WTC11 (cell line): ENCODE results near the gene TMPRSS6. TPM values are rescaled to one million over a fixed set of nuclear protein-coding genes. Genes with fewer than 3 reads are reported as not detected.

Experiments
- ATAC-seq: fragments of 200-7000 bp; cut with Tn5 transposase; 2 replicates; pipeline ENCODE4 v1.10.0; 2021; ENCODE audit warnings: mild to moderate bottlenecking, moderate library complexity
- CTCF ChIA-PET: fragments of 300-600 bp; sonication (Branson Sonifier 250); formaldehyde crosslinking; loops from one replicate; lab custom pipeline; 2021; ENCODE audit warnings: antibody characterized with exemption; lab: Charles Lee
- POLR2A ChIA-PET: fragments of 350-600 bp; sonication (Branson Sonifier 250); formaldehyde crosslinking; loops from one replicate; lab custom pipeline; 2021; ENCODE audit warnings: antibody characterized with exemption; lab: Charles Lee
- DNase-seq: peaks from one replicate; pipeline ENCODE4 v3.0.0; 2021; ENCODE audit warnings: low spot score
- H3K27ac Mint-ChIP-seq: 2 replicates; pipeline ENCODE4 v1.8.0; 2021; ENCODE audit warnings: mixed read lengths
- H3K27me3 Mint-ChIP-seq: 2 replicates; pipeline ENCODE4 v1.8.0; 2021; ENCODE audit warnings: low read depth, mild to moderate bottlenecking, moderate library complexity, mixed read lengths
- H3K36me3 Mint-ChIP-seq: 2 replicates; pipeline ENCODE4 v1.8.0; 2021; ENCODE audit warnings: mixed read lengths
- H3K4me1 Mint-ChIP-seq: 2 replicates; pipeline ENCODE4 v1.8.0; 2022; ENCODE audit warnings: mixed read lengths
- H3K4me3 Mint-ChIP-seq: 2 replicates; pipeline ENCODE4 v1.8.0; 2021; ENCODE audit warnings: mild to moderate bottlenecking, moderate library complexity, mixed read lengths
- H3K9me3 Mint-ChIP-seq: 2 replicates; pipeline ENCODE4 v1.8.0; 2021; ENCODE audit warnings: mixed read lengths
- AFF4 ChIP-seq: sonication (generic); formaldehyde crosslinking; IDR thresholded peaks from 2 replicates; pipeline ENCODE4 v1.8.1; 2023; ENCODE audit warnings: mild to moderate bottlenecking, missing genetic modification reagents, borderline replicate concordance
- ATF6 ChIP-seq: sonication (generic); formaldehyde crosslinking; IDR thresholded peaks from 2 replicates; pipeline ENCODE4 v1.8.1; 2023; ENCODE audit warnings: mild to moderate bottlenecking, missing genetic modification reagents
- CBFB ChIP-seq: sonication (generic); formaldehyde crosslinking; IDR thresholded peaks from 2 replicates; pipeline ENCODE4 v1.8.1; 2022; ENCODE audit warnings: mild to moderate bottlenecking, low read depth, missing genetic modification reagents
- ETV6 ChIP-seq: sonication (generic); formaldehyde crosslinking; IDR thresholded peaks from 2 replicates; pipeline ENCODE4 v1.8.1; 2022; ENCODE audit warnings: mild to moderate bottlenecking, missing genetic modification reagents
- FOXK1 ChIP-seq: sonication (generic); formaldehyde crosslinking; IDR thresholded peaks from 2 replicates; pipeline ENCODE4 v1.8.0; 2022; ENCODE audit warnings: mild to moderate bottlenecking, moderate library complexity, missing genetic modification reagents
- GABPB1 ChIP-seq: sonication (generic); formaldehyde crosslinking; IDR thresholded peaks from 2 replicates; pipeline ENCODE4 v1.8.1; 2023; ENCODE audit warnings: mild to moderate bottlenecking, missing genetic modification reagents
- GRHL2 ChIP-seq: fragments of 250-450 bp; sonication (Bioruptor Pico); IDR thresholded peaks from 2 replicates; pipeline ENCODE4 v1.8.0; 2022; ENCODE audit warnings: mild to moderate bottlenecking, moderate library complexity; ENCODE audit not compliant: insufficient replicate concordance, severe bottlenecking
- IRF1 ChIP-seq: sonication (generic); formaldehyde crosslinking; IDR thresholded peaks from 2 replicates; pipeline ENCODE4 v1.8.0; 2023; ENCODE audit warnings: missing genetic modification reagents
- JAZF1 ChIP-seq: fragments of 250-450 bp; sonication (Bioruptor Pico); IDR thresholded peaks from 2 replicates; pipeline ENCODE4 v1.9.0; 2021; ENCODE audit warnings: moderate library complexity, mild to moderate bottlenecking, inconsistent platforms
- KAT7 ChIP-seq: sonication (generic); formaldehyde crosslinking; IDR thresholded peaks from 2 replicates; pipeline ENCODE4 v1.8.1; 2023; ENCODE audit warnings: missing genetic modification reagents, mild to moderate bottlenecking, borderline replicate concordance
- MXD4 ChIP-seq: fragments of 250-450 bp; sonication (Bioruptor Pico); IDR thresholded peaks from 2 replicates; pipeline ENCODE4 v1.8.0; 2021; ENCODE audit warnings: mild to moderate bottlenecking, moderate library complexity, borderline replicate concordance
- NR3C1 ChIP-seq: sonication (generic); formaldehyde crosslinking; conservative IDR thresholded peaks from 2 replicates; pipeline ENCODE4 v1.8.1; 2023; ENCODE audit warnings: low read depth, mild to moderate bottlenecking, missing genetic modification reagents
- OVOL2 ChIP-seq: fragments of 250-450 bp; sonication (Bioruptor Pico); IDR thresholded peaks from 2 replicates; pipeline ENCODE4 v1.9.0; 2021; ENCODE audit warnings: mild to moderate bottlenecking, borderline replicate concordance
- RELA ChIP-seq: sonication (generic); formaldehyde crosslinking; IDR thresholded peaks from 2 replicates; pipeline ENCODE4 v1.8.1; 2022; ENCODE audit warnings: missing genetic modification reagents, mild to moderate bottlenecking, borderline replicate concordance
- ZBTB43 ChIP-seq: sonication (generic); formaldehyde crosslinking; IDR thresholded peaks from 2 replicates; pipeline ENCODE4 v1.8.1; 2023; ENCODE audit warnings: mild to moderate bottlenecking, missing genetic modification reagents
- ZNF138 ChIP-seq: sonication (generic); formaldehyde crosslinking; conservative IDR thresholded peaks from 2 replicates; pipeline ENCODE4 v1.8.1; 2022; ENCODE audit warnings: mild to moderate bottlenecking, moderate library complexity, missing genetic modification reagents
- ZNF232 ChIP-seq: sonication (generic); formaldehyde crosslinking; IDR thresholded peaks from 2 replicates; pipeline ENCODE4 v1.8.0; 2022; ENCODE audit warnings: mild to moderate bottlenecking, missing genetic modification reagents
- total RNA-seq: library from RNA; stranded (reverse); gene quantifications from 3 replicates; pipeline ENCODE4 v1.2.3, GENCODE V29; 2021
- TF ChIP-seq, protein P1 (sequence below): sonication (generic); formaldehyde crosslinking; IDR thresholded peaks from 2 replicates; pipeline ENCODE4 v1.8.0; 2023; ENCODE audit warnings: missing genetic modification reagents, mild to moderate bottlenecking, borderline replicate concordance
- TF ChIP-seq, protein P2 (sequence below): fragments of 250-450 bp; sonication (Bioruptor Pico); conservative IDR thresholded peaks from 2 replicates; pipeline ENCODE4 v1.9.0; 2021; ENCODE audit warnings: mild to moderate bottlenecking

Gene TMPRSS6
- total RNA-seq, 1 experiment from 2014 or later = 0.11 TPM

GRCh38 chr22:37128555-37129281, 19.2 kb upstream of the TMPRSS6 start:
- H3K4me1 Mint-ChIP-seq = peaks cover 17% of the 10 kb centered on the region
- DNase-seq (no peak), ATAC-seq (no peak)
- TF ChIP-seq MXD4 (CRISPR knock-in tag) (no peak), OVOL2 (CRISPR knock-in tag) (no peak), IRF1 (CRISPR knock-in tag) (no peak), JAZF1 (no peak), AFF4 (CRISPR knock-in tag) (no peak), ETV6 (CRISPR knock-in tag) (no peak), ATF6 (CRISPR knock-in tag) (no peak), ZNF232 (CRISPR knock-in tag) (no peak), KAT7 (CRISPR knock-in tag) (no peak), GRHL2 (no peak)
- H3K27ac Mint-ChIP-seq = no peak overlapping the region
- H3K4me3 Mint-ChIP-seq = no peak overlapping the region
- POLR2A ChIA-PET = no interaction called here
- no peaks in the 10 kb centered on the region for H3K27me3 Mint-ChIP-seq
- no peaks in the 10 kb centered on the region for H3K9me3 Mint-ChIP-seq
- CTCF ChIA-PET = interaction anchor here (1.0 to 5.6 kb wide), 5 partner anchors 27 to 139 kb away, joined by 3 to 45 read pairs (median 3); no protein-coding TSS in a partner anchor
- no peaks in the 10 kb centered on the region for H3K36me3 Mint-ChIP-seq

GRCh38 chr22:37127350-37127878, 17.9 kb upstream of the TMPRSS6 start:
- H3K27ac Mint-ChIP-seq = no peak overlapping the region
- ATAC-seq (no peak), DNase-seq (no peak)
- H3K9me3 Mint-ChIP-seq = no peaks in the 10 kb centered on the region
- H3K36me3 Mint-ChIP-seq = no peaks in the 10 kb centered on the region
- ChIA-PET POLR2A (interaction anchor here (1.2 kb wide), 1 partner anchor 13 kb away, joined by 3 read pairs; no protein-coding TSS in a partner anchor), CTCF (interaction anchor here (0.5 to 5.6 kb wide), 34 partner anchors 9 to 249 kb away, joined by 3 to 45 read pairs (median 4); partner anchors contain the start of genes IL2RB, KCTD17 and TMPRSS6)
- no peaks in the 10 kb centered on the region for H3K27me3 Mint-ChIP-seq
- H3K4me3 Mint-ChIP-seq = no peak overlapping the region
- peaks cover 24% of the 10 kb centered on the region for H3K4me1 Mint-ChIP-seq
- TF ChIP-seq, protein P1, sequence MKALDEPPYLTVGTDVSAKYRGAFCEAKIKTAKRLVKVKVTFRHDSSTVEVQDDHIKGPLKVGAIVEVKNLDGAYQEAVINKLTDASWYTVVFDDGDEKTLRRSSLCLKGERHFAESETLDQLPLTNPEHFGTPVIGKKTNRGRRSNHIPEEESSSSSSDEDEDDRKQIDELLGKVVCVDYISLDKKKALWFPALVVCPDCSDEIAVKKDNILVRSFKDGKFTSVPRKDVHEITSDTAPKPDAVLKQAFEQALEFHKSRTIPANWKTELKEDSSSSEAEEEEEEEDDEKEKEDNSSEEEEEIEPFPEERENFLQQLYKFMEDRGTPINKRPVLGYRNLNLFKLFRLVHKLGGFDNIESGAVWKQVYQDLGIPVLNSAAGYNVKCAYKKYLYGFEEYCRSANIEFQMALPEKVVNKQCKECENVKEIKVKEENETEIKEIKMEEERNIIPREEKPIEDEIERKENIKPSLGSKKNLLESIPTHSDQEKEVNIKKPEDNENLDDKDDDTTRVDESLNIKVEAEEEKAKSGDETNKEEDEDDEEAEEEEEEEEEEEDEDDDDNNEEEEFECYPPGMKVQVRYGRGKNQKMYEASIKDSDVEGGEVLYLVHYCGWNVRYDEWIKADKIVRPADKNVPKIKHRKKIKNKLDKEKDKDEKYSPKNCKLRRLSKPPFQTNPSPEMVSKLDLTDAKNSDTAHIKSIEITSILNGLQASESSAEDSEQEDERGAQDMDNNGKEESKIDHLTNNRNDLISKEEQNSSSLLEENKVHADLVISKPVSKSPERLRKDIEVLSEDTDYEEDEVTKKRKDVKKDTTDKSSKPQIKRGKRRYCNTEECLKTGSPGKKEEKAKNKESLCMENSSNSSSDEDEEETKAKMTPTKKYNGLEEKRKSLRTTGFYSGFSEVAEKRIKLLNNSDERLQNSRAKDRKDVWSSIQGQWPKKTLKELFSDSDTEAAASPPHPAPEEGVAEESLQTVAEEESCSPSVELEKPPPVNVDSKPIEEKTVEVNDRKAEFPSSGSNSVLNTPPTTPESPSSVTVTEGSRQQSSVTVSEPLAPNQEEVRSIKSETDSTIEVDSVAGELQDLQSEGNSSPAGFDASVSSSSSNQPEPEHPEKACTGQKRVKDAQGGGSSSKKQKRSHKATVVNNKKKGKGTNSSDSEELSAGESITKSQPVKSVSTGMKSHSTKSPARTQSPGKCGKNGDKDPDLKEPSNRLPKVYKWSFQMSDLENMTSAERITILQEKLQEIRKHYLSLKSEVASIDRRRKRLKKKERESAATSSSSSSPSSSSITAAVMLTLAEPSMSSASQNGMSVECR (CRISPR knock-in tag) = no peak
- TF ChIP-seq ZNF138 (CRISPR knock-in tag) (no peak), ZBTB43 (no peak), CBFB (CRISPR knock-in tag) (no peak), MXD4 (CRISPR knock-in tag) (no peak), GABPB1 (CRISPR knock-in tag) (no peak), NR3C1 (CRISPR knock-in tag) (no peak), FOXK1 (CRISPR knock-in tag) (no peak), RELA (CRISPR knock-in tag) (no peak)
- TF ChIP-seq, protein P2, sequence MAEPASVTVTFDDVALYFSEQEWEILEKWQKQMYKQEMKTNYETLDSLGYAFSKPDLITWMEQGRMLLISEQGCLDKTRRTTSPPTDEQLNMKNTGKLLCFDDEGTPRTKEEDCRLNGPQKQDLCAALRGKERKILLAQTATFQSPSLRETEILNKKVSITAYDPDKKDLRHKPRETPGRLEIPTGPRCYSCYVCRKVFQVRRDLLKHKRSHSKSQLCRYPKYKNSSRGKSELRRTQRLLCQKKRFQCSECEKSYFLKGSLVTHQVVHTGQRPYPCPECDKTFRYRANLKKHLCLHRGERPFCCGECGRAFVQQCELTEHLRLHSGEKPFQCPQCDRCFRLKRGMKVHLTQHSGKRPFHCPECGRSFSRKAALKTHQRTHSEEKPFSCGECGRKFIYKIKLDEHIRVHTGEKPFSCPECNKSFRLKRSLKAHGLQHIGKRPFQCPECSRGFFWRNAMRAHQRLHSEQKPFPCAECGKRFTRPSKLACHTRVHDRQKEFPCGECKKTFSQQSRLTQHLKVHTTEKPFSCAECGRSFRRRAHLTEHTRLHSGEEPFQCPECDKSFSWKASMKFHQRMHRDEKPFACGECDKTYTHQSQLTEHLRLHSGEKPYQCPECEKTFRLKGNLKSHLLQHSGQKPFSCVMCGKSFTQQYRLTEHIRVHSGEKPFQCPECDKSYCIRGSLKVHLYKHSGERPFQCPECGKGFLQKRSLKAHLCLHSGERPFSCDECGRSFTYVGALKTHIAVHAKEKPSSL = no peak
